Chondrocyte (in vitro differentiated cells): ENCODE measurements around the gene ZNF433. TPM values are rescaled to one million over a fixed set of nuclear protein-coding genes. Genes with fewer than 3 reads are reported as not detected.
A peak's percentile ranks its signal among the peaks of the same experiment; 100 is the strongest.

Experiments
- DNase-seq: peaks from one replicate; pipeline ENCODE4 v3.0.0; 2021; ENCODE audit warnings: mixed read lengths, low spot score
- H3K27ac Mint-ChIP-seq: one replicate; pipeline ENCODE4 v1.8.0; 2021; ENCODE audit warnings: mild to moderate bottlenecking, moderate library complexity, mixed read lengths; ENCODE audit not compliant: unreplicated experiment
- H3K27me3 Mint-ChIP-seq: 2 replicates; pipeline ENCODE4 v1.8.0; 2021; ENCODE audit warnings: low read depth, mixed read lengths
- H3K36me3 Mint-ChIP-seq: 2 replicates; pipeline ENCODE4 v1.8.0; 2021; ENCODE audit warnings: low read depth, mixed read lengths
- H3K4me1 Mint-ChIP-seq: 2 replicates; pipeline ENCODE4 v1.8.0; 2021; ENCODE audit warnings: low read depth, mild to moderate bottlenecking, mixed read lengths
- H3K4me3 Mint-ChIP-seq: one replicate; pipeline ENCODE4 v1.8.0; 2021; ENCODE audit warnings: mild to moderate bottlenecking, moderate library complexity, mixed read lengths; ENCODE audit not compliant: unreplicated experiment
- H3K9me3 Mint-ChIP-seq: 2 replicates; pipeline ENCODE4 v1.8.0; 2021; ENCODE audit warnings: low read depth, mixed read lengths
- CTCF ChIP-seq: fragments of 200-600 bp; sonication (generic); IDR thresholded peaks from 2 replicates; pipeline ENCODE4 v1.5.0; 2021; ENCODE audit warnings: antibody characterized with exemption, mild to moderate bottlenecking, moderate library complexity
- total RNA-seq: library from RNA; stranded (reverse); gene quantifications from 3 replicates; pipeline ENCODE4 v1.2.1, GENCODE V29; 2021

The ZNF433 gene
- total RNA-seq, 1 donor from 2014 or later = 6.0 TPM

GRCh38 chr19:11987405-11988281 is 47.8 kb downstream of the ZNF433 start:
- Mint-ChIP-seq H3K4me1 (peaks cover 13% of the 10 kb centered on the region), H3K9me3 (peaks cover 3% of the 10 kb centered on the region), H3K4me3 (peak overlapping the region; percentile 98), H3K36me3 (no peaks in the 10 kb centered on the region), H3K27ac (peak overlapping the region; percentile 98), H3K27me3 (no peaks in the 10 kb centered on the region)
- peak; percentile 98 for DNase-seq
- TF ChIP-seq CTCF = no peak

- H3K27me3 Mint-ChIP-seq = no peaks in the 10 kb centered on the region
- H3K9me3 Mint-ChIP-seq = peaks cover 9% of the 10 kb centered on the region
- peaks cover 9% of the 10 kb centered on the region for H3K4me1 Mint-ChIP-seq
- no peak for TF ChIP-seq CTCF
- no peak for DNase-seq
- no peak overlapping the region for H3K27ac Mint-ChIP-seq
- no peak overlapping the region for H3K4me3 Mint-ChIP-seq
- no peaks in the 10 kb centered on the region for H3K36me3 Mint-ChIP-seq
These were observed 48.7 kb downstream of the ZNF433 start for GRCh38 chr19:11986754-11987153.

- Mint-ChIP-seq H3K4me3 (no peak overlapping the region), H3K27ac (no peak overlapping the region), H3K9me3 (peaks cover 18% of the 10 kb centered on the region), H3K27me3 (no peaks in the 10 kb centered on the region), H3K36me3 (peaks cover 6% of the 10 kb centered on the region), H3K4me1 (peaks cover 9% of the 10 kb centered on the region)
- peak; percentile 38 for TF ChIP-seq CTCF
- DNase-seq = no peak
These were observed 50.5 kb downstream of the ZNF433 start for GRCh38 chr19:11984986-11985385.

GRCh38 chr19:11982526-11982925 is 53.0 kb downstream of the ZNF433 start:
- Mint-ChIP-seq H3K36me3 (peaks cover 31% of the 10 kb centered on the region), H3K9me3 (peaks cover 42% of the 10 kb centered on the region), H3K4me1 (peaks cover 2% of the 10 kb centered on the region), H3K27me3 (no peaks in the 10 kb centered on the region), H3K4me3 (no peak overlapping the region), H3K27ac (no peak overlapping the region)
- DNase-seq = no peak
- no peak for TF ChIP-seq CTCF

DNA sequence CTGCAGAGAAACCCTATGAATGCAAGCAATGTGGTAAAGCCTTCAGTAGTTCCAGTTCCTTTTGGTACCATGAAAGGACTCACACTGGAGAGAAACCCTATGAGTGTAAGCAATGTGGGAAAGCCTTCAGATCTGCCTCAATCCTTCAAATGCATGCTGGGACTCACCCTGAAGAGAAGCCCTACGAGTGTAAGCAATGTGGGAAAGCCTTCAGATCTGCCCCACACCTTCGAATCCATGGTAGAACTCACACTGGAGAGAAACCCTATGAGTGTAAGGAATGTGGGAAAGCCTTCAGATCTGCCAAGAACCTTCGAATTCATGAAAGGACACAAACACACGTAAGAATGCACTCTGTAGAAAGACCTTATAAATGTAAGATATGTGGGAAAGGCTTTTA is 56.0 kb downstream of the ZNF433 start:
- Mint-ChIP-seq H3K36me3 (peaks cover 44% of the 10 kb centered on the region), H3K4me3 (no peak overlapping the region), H3K9me3 (peaks cover 61% of the 10 kb centered on the region), H3K4me1 (no peaks in the 10 kb centered on the region), H3K27ac (no peak overlapping the region), H3K27me3 (no peaks in the 10 kb centered on the region)
- no peak for TF ChIP-seq CTCF
- no peak for DNase-seq
